GM19468 (cell line): Measurements from ENCODE around the gene RHBDL3.
"Not testable (repeated sequence)": the region's sequence is repeated elsewhere in the genome, so short reads cannot be mapped to it uniquely, and the experiment has no call there.

Experiments used
- ATAC-seq: cut with Tn5 transposase; IDR thresholded peaks from one replicate; pipeline ENCODE4 v1.9.1; 2021; ENCODE audit warnings: mild to moderate bottlenecking, moderate library complexity, moderate number of reproducible peaks; ENCODE audit not compliant: unreplicated experiment; ENCODE audit errors: extremely low read depth

The RHBDL3 gene, protein sequence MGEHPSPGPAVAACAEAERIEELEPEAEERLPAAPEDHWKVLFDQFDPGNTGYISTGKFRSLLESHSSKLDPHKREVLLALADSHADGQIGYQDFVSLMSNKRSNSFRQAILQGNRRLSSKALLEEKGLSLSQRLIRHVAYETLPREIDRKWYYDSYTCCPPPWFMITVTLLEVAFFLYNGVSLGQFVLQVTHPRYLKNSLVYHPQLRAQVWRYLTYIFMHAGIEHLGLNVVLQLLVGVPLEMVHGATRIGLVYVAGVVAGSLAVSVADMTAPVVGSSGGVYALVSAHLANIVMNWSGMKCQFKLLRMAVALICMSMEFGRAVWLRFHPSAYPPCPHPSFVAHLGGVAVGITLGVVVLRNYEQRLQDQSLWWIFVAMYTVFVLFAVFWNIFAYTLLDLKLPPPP

DNA sequence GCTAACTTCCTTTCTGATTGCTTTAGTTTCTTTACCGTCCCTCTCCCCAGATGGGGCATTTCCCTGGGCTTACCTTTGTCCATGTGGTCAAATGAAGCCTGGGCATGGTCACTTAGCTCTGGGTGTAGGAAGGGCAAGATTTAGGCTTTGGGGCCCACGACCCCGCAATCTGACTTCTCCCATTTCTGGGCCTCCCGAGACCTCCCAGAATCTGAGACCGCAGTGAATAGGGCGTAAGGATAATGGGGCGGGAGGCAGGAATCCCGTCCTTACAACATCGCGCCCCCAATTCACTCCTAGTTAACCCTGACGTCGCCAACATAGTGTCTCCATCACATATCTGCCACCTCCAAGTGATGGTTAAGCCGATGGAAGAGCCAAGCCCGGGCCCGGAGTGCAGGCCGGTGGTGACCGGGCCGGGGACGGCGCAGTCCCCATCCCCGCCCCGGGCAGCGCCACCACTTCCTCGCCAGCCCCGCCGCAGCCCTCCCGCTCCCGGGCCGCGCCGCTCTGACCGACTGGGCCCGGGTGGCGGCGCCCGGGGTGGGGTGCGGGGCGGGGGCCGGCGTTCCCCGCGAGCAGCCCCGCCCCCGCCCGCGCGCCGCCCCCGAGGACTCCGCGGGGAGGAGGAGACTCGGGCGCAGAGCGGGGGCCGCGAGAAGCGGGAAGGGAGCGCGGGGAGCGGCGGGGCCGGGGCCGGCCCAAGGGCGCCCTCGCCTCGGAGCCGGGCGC is at the start of gene RHBDL3:
RHBDL3 (plus strand) TSS at position 641 of the 732 bp plus-strand sequence. CDS start 358 bp downstream, outside the sequence.
- no peak for ATAC-seq

DNA sequence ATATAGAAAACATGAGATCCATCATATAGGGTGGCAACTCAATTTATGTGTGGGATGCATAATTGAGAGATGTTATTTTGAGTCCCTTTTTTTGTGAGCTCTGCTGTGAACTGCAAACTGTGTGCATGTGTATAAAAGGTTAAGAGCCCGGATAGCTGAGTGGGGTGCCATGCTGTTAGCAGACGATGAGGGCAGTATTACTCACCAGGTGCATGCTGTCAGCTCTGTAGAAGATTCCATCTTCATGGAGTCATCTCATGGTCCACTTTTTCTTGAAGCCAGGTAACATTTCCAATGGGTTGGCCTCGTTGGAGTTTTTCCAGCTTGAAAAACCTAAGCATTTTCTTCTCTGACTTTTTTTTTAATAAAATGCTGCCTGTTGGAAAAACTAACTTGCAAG is 43.0 kb upstream of the RHBDL3 start:
- no peak for ATAC-seq

DNA sequence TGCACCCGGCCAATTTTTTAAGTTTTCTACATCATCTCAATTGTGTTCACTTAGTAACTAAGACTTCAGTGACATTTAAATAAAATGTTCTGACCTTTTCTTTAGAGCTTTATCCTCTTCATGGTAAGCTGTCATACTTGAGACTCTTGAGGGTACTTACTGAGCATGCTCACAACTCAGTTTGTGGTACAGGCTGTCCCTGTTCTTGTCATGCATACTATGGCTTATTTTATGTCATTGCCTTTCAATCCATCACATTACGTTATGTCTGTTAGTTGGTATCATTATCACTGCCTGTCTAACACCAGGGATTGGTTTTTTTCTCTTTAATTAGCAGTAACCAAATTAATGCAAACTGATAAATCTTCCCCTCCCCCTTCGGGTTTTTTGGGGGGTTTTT is 41.9 kb upstream of the RHBDL3 start:
- ATAC-seq: no peak

DNA sequence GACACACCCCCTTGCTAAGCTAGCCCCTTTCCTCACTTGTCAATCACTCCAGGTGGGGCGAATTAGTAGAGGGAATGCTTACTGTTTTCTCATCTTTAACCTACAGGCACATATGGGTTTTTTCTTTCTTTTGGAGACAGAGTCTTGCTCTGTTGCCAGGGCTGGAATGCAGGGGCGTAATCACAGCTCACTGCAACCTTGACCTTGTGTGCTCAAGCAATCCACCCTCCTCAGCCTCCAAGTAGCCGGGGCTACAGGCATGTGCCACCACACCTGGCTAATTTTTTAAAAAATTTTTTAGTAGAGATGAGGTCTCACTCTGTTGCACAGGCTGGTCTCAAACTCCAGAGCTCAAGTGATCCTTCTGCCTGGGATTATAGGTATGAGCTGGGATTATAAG is 38.7 kb upstream of the RHBDL3 start:
- ATAC-seq: no peak

DNA sequence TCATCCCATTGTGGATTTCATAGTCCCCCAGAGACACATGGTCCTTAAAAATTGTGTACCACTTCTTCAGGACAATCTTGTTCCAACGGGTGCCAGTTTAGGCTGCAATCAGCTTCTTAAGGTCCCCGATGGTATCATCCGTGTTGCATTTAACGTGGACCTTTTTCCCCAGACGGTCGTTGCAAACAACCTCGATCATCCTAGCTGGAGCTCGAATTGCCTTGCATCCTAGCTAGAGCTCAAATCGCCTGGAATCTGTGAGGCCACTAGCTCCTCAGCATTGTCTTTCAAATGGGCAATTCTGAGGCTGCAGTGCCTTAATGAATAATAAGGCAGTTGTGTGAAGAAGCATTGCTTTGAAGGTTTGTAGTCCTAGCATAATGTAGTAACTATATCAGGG is 37.7 kb upstream of the RHBDL3 start:
- ATAC-seq: no peak

DNA sequence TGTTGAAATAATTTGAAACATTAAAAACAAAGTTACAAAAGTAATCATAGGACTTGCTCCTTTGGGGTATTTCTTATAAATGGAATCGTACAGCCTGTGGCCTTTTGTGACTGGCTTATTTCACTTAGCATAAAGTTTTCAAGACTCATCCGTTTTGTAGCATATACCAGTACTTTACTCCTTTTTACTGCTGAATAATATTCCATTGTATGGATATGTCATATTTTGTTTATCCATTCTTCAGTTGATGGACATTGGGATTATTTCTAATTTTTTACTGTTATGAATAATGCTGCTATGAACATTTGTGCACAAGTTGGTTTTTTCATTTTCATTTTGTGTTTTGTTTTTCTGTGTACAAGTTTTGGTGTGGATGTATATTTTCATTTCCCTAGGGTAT is 30.0 kb upstream of the RHBDL3 start:
- no peak for ATAC-seq

DNA sequence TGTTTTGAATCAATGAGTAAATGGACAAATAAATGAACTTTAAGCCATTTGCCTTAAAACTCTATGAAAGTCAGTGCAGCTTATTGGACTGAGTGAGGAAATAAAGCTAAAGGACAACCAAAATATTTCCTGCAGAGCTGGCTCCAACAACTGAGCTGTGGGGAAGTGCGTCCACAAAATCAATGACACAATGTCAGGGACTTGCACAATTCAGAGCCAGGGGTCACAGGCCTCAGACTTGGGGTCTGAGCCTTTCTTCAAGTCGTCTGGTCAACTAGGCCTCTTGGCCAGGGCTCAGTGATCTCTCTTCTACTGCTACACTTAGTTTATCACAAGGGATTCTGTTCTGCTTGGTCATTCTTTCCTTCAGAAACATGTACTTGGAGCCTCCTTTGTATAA is 26.2 kb upstream of the RHBDL3 start:
- no peak for ATAC-seq

DNA sequence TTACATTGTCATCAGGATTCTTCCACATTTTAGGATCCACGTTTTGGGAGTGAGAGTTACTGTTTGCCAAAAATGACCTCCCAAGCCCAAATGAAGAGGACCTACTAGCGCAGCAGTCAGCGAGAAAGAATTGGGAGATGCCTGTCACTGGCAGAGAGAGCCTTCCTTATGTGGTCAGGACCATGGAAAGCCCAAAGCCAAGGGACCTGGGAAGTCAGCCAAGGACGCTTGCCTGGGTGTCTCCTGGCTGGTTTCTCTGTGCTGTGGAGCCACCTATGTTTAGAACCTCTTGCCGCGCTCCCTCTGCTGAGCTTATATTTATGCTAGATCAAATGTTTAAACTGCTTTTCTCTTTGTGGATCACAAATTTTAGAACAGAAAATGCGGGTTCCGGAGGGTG is 24.9 kb upstream of the RHBDL3 start:
- no peak for ATAC-seq

DNA sequence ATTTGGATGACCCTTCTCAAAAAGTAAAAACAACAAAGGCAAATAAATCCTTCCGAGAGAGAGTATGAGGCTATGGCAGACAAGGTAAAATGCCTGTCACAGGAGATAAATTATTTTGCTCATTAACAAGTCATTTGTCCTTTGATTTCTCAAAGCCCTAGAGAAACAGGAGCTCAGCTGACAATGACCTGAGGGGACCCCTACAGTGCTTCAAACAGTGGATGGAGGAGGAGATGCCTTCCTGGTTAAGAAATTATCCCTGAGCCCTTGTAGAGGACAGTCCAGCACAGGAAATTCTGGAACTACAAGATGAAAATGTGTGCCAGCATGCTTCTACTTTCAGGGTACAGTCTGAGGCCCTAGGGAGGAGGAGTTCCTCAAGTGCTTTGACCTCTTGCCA is 24.0 kb upstream of the RHBDL3 start:
- ATAC-seq: no peak

DNA sequence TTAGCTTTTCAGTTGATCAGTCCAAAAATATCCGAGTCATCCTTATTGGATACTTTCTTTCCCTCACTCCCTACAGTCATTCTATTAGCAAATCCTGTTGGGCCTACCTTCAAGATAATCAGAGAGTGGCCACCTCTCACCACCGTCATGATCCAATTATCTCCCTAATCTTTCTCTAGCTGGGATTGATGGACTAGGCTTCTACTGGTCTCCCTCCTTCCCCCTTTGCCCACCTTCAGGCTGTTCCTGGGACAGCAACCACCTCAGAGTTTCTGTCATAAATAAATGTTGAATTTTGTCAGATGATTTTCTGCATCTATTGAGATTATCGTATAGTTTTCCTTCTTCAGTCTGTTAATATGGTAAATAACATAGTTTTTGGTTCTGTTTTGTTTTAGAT is 16.2 kb upstream of the RHBDL3 start:
- no peak for ATAC-seq

DNA sequence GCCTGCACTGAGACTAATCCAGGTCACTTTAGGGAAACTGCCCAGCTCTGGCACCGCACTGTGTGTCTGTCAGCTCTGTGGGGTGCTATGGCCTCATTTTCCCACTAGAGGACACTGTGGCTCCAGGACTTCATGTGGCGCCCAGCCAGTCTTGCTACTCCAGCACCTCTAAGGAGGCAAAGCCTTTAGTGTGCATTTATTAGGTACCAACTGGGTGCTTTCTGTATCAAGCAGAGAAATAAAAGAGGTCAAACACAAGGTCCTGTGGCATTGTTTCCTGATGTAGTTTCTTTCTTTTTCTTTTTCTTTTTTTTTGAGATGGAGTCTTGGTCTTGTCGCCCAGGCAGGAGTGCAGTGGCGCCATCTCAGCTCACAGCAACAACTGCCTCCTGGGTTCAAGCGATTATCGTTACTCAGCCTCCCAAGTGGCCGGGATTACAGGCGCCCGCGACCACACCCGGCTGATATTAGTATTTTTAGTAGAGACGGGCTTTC is 12.5 kb upstream of the RHBDL3 start:
- no peak for ATAC-seq

DNA sequence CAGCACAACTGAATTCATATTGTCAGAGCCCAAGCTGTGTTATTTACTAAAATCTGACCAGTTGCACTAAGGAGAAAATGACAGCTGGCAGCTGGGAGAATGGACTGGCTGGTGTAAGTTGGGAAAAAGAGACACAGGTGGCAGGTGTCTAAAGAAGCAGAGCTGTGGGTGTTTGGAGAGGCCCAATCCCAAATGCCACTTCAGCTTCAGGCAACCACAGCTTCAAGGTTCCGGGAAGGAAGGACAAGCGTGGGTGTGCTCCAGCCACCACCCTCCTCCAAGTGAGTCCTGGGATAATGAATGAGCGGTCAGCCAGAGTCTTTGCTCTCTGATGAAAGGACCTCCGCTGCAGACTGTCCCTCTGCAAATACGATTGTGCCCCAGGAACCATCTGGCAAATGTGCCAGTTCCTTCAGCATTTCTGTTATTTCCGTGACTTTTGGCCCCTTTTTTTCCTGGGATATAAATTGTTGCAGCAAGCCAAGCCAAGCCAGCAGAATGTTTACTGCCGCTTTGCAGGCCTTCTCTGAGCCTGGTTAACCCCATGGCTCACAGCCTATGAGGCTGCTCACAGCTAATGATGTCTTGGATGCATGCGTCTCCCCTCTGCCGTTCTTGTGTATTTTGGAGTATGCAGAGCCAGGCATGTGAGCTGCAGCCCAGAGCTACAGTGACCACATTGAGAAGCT is 9.5 kb upstream of the RHBDL3 start:
- ATAC-seq: no peak

DNA sequence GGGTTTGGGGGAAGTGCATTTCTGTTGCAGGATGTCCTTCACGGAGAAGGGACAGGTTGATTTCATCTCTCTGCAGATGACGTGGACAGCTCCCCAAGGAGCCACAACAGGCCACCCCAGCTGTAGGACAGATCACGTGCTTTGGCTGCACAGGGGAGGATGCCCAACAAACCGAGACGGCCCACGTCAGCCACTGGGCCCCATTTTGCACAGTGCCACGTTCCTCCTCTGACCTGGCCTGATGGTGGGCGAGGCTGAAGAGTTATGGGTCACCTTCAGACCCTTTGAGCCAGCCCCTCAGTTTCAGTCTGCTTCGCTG is 9.0 kb upstream of the RHBDL3 start:
- no peak for ATAC-seq

DNA sequence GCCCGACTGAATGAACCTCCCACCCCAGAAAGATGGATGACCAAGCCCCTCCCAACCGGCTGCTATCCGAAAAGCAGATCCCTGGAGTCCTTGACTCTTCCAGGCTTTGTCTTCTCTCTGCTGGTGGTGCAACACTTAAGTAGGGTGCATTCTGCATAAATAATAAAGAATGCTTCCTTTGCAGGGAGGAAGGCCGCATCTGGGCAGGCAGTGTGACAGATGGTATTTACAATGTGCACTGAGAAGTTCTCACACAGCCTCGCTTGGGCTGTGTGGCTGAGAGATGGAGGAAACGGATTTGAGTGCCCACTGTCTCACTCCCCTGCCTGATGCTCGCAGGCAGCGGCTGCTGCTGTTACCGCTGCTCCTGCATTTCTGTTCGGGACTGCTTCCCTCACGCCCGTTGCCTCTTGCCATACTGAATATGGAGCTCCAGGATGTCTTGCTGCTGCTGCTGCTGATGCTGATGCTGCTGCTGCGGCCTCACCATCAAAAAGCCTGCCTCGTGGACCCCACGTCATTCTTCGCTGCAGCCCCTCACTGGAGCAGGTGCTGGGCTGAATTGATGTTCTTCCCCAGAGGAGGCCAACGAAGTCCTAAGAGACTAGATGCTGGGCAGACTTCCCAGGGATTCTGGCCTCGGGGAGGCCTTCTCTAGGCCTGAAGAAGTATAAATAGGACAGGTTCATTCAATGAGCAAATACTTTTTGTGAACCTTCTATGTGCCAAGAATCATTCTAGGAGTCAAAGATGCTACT is 7.1 kb upstream of the RHBDL3 start:
- no peak for ATAC-seq

DNA sequence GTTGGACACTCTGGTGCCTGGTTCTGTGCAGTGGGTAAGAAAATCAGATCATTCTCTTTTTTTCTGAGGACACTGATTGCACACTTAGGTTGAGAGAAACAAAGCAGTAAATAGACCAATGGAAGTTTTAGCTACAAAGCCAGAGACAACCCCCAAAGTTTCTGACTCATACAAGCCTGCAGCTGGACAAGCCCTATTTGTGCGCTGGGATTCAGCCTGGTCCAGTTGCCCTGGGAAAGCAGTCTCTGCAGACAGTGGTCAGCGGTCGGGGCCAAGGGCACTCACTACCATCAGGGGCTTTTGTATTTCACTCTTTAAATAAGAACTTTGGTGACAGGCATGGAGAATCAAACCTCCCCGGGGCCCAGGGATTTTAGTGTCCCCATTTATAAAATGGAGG is 6.0 kb upstream of the RHBDL3 start:
- ATAC-seq: no peak

DNA sequence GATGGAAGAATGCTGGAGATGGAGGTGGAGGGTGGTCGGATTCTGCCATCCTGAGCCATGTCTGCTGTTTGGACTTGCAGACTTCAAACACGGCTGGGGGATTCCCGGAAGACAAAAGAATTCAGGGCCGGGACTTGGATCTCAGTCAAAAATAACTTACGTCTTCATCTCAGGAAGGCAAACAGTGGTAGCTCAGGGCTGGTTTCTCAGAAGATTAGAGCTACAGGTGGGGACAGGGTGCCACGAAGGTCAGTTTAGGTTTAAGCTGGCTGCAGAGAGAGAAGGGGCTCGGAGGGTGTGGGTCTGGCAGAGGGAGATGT is 4.3 kb upstream of the RHBDL3 start:
- ATAC-seq: no peak

DNA sequence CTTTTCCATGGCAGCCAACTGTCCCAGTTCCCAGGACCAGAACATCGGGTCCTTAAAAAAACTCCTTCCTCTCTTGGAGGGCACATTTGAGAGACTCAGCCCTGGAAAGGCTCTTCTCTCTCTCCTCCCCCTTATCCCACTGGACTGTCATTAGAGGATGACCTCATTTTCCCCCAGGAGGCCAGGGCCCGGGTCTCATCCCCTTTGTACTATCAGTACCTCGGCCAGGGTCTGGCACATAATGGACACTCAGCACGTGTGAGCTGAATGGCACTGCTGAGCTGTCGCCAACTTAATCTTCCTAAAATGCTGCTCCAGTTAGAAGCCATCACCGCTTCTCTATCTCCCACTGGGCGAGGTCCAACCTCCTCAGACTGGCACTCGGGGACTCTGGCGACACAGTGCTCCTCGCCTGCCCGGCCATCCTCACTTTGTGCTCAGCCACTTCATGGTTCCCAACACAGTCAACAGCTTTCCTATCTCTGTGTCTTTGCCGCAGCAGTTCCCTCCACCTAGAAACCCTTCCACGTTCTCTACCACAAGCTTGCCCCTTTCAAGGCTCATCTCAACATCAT is 3.6 kb upstream of the RHBDL3 start:
- no peak for ATAC-seq

DNA sequence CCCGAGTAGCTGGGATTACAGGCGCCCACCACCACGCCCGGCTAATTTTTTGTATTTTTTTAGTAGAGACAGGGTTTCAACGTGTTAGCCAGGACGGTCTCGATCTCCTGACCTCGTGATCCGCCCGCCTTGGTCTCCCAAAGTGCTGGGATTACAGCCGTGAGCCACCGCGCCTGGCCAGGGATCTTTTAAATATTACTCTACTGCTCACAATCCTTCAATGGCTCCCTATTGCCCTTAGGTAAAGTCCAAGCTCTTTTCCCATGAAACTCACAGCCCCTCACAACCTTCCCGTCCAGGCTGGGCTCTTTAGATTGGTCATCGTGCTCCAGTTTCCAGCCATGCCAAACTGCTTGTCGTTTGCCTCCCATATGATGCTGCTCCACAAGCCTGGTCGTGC is 2.1 kb upstream of the RHBDL3 start:
- not testable (repeated sequence) for ATAC-seq

DNA sequence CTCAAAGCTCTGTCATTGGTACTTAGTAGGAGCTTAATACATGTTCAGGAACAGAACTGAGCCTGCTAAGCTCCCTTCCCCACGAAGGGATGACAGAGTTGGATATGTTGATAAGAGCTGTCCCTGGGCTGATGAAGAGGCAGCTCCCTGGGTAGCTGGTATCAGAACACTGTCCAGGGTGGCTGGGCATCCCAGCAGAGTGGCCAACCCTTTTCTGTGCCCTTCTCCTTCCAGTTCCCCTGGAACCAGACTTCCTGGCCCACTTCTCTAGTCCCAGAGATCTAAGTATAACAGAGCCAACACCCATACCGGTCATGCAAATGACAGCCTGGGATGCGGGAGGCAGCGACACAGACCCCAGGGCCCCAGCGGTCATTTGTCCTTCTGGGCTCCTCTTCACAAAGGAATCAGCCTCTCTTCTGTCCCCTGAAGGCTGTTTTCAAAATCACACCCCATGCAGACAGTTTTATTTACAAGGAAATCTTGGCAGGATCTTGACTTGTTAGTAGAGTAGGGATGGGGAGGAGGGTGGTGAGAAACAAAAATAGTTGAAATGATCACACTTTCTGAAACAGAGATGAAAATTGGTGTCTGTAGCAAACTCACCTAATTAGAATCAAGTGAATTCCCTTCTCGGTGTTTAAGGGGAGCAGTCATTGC is 1.4 kb upstream of the RHBDL3 start:
- ATAC-seq: no peak

DNA sequence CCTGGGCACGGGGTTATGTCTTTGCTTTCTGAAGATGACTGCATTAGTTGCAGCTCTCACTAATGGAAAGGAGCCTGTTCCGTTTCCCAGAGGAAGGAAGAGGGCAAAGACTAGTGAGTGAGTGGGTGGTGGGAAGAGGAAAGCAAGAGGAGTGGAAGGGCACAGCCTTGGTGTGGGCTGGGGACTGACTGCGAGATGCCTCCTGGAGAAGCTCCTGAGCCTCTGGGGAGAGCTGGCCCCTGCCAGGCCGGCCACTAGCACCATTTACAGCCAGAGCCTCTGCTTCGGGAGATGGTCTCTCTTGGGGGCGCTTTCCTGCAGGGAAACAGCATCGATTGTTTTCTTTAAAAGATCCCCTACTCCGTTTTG is 825 bp upstream of the RHBDL3 start:
- no peak for ATAC-seq
